OCI-LY3 (cell line): Measurements from ENCODE around the gene JAZF1.

Source experiments
- EZH2phosphoT487 ChIP-seq: fragments of 200-600 bp; shearing (Covaris generic); IDR thresholded peaks from 2 replicates; pipeline ENCODE4 v1.6.1; 2018; ENCODE audit warnings: antibody characterized with exemption, mixed run types, low read depth
- TF ChIP-seq, protein P1 (sequence below): fragments of 200-600, 300-600 bp; sonication (generic); IDR thresholded peaks from 2 replicates; pipeline ENCODE4 v1.5.1; 2014; ENCODE audit warnings: antibody characterized with exemption, low read length, low read depth

DNA sequence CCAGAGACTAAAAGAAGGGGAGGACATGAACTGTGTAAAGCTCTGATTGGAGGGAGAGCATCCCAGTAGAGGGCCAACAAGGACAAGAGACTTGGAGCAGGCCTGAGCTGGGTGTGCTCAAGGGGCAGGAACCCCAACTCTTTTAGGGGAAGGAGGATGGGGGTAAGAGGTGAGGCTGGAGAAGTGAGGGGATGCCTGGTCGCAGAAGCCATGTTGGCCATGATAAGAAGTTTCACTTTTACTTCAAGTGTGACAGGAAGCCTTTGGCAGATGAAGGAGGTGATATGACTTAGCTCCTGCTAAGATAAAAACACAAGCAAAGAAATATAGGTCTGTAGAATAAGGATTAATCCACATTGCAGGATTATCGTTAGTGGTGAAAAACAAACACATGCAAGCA is 208.3 kb downstream of the JAZF1 start:
- TF ChIP-seq, protein P1, sequence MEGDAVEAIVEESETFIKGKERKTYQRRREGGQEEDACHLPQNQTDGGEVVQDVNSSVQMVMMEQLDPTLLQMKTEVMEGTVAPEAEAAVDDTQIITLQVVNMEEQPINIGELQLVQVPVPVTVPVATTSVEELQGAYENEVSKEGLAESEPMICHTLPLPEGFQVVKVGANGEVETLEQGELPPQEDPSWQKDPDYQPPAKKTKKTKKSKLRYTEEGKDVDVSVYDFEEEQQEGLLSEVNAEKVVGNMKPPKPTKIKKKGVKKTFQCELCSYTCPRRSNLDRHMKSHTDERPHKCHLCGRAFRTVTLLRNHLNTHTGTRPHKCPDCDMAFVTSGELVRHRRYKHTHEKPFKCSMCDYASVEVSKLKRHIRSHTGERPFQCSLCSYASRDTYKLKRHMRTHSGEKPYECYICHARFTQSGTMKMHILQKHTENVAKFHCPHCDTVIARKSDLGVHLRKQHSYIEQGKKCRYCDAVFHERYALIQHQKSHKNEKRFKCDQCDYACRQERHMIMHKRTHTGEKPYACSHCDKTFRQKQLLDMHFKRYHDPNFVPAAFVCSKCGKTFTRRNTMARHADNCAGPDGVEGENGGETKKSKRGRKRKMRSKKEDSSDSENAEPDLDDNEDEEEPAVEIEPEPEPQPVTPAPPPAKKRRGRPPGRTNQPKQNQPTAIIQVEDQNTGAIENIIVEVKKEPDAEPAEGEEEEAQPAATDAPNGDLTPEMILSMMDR = no peak
- TF ChIP-seq EZH2phosphoT487 = no peak
